Endothelial cell of umbilical vein (primary cell): ENCODE measurements around the gene ZNF106. TPM values are rescaled to one million over a fixed set of nuclear protein-coding genes. Genes with fewer than 3 reads are reported as not detected.

Source experiments
- BruUV-seq: library from RNA; stranded (reverse); fragments of 400-500 nt; replicated peaks from 2 replicates; lab custom pipeline; 2021; lab: Mats Ljungman, UMichigan
- CTCF ChIA-PET: fragments of 300-600, 350-600 bp; sonication (Branson Sonifier 250); formaldehyde crosslinking; loops from one replicate; lab custom pipeline; 2021; ENCODE audit warnings: antibody characterized with exemption, inconsistent platforms; lab: Charles Lee
- POLR2A ChIA-PET: fragments of 300-600, 350-600 bp; sonication (Branson Sonifier 250); formaldehyde crosslinking; loops from one replicate; lab custom pipeline; 2021; ENCODE audit warnings: antibody characterized with exemption, inconsistent platforms; lab: Charles Lee
- DNase-seq: peaks from one replicate; pipeline ENCODE4 v3.0.0-alpha.2; 2011; ENCODE audit warnings: low read depth, low spot score
- FAIRE-seq: peaks from 2 replicates; lab custom pipeline; 2011; peaks lifted over from hg19 to GRCh38; lab: Jason Lieb, UNC
- H2AFZ ChIP-seq: 2 replicates; pipeline ENCODE4 v1.6.0; 2012; ENCODE audit warnings: low read depth, low read length, control low read depth, inconsistent platforms
- H3K27ac ChIP-seq: 2 replicates; pipeline ENCODE4 v1.5.1; 2011; ENCODE audit warnings: low read depth, mild to moderate bottlenecking, control low read depth, low read length, moderate library complexity; ENCODE audit not compliant: insufficient read depth
- H3K27me3 ChIP-seq, 2 experiments: 2 replicates each; pipeline versions ENCODE4 v1.6.0 to v1.6.1; 2011; ENCODE audit warnings: low read length in 2 of 2, mixed read lengths in 1 of 2; ENCODE audit not compliant: control insufficient read depth in 2 of 2, insufficient read depth in 2 of 2
- H3K36me3 ChIP-seq, 2 experiments: 2 replicates in 1 of 2; 3 replicates in 1 of 2; pipeline ENCODE4 v1.5.1; 2011; ENCODE audit warnings: low read length in 2 of 2, mild to moderate bottlenecking in 1 of 2, moderate library complexity in 1 of 2; ENCODE audit not compliant: control insufficient read depth in 2 of 2, insufficient read depth in 2 of 2; ENCODE audit errors: extremely low read depth in 1 of 2
- H3K4me1 ChIP-seq: 3 replicates; pipeline ENCODE4 v1.5.1; 2011; ENCODE audit warnings: mild to moderate bottlenecking, low read length; ENCODE audit not compliant: control insufficient read depth, insufficient read depth; ENCODE audit errors: extremely low read depth
- H3K4me2 ChIP-seq: 2 replicates; pipeline ENCODE4 v1.6.1; 2011; ENCODE audit warnings: low read length, control low read depth, mixed read lengths; ENCODE audit not compliant: insufficient read depth
- H3K4me3 ChIP-seq, 3 experiments: fragments of 200-600 bp in 1 of 3; sonication (generic), shearing (Covaris generic) in 1 of 3; replicated peaks in 1 of 3; 2 replicates each; pipeline ENCODE4 v1.5.1; 2011 to 2016; ENCODE audit warnings: control low read depth in 3 of 3, low read length in 3 of 3, mild to moderate bottlenecking in 2 of 3, inconsistent platforms in 1 of 3, low read depth in 1 of 3, moderate library complexity in 1 of 3; ENCODE audit not compliant: insufficient read depth in 1 of 3
- H3K79me2 ChIP-seq: 2 replicates; pipeline ENCODE4 v1.6.0; 2012; ENCODE audit warnings: low read length, inconsistent platforms; ENCODE audit not compliant: control insufficient read depth, insufficient read depth
- H3K9ac ChIP-seq: replicated peaks from 2 replicates; pipeline ENCODE3; 2011; ENCODE audit warnings: low read length, control low read depth; ENCODE audit not compliant: insufficient read depth; ENCODE audit errors: extremely low read depth
- H3K9me1 ChIP-seq: replicated peaks from 3 replicates; pipeline ENCODE4 v1.6.0; 2011; ENCODE audit warnings: mild to moderate bottlenecking, low read length; ENCODE audit not compliant: control insufficient read depth, insufficient read depth; ENCODE audit errors: extremely low read depth
- H3K9me3 ChIP-seq: replicated peaks from 2 replicates; pipeline ENCODE4 v1.5.1; 2012; ENCODE audit warnings: low read length, inconsistent platforms; ENCODE audit not compliant: control insufficient read depth, insufficient read depth
- H4K20me1 ChIP-seq: replicated peaks from 2 replicates; pipeline ENCODE3; 2011; ENCODE audit warnings: mild to moderate bottlenecking, low read length; ENCODE audit not compliant: control insufficient read depth, insufficient read depth; ENCODE audit errors: extremely low read depth
- CTCF ChIP-seq, 2 donors: IDR thresholded peaks; 1 replicate in 1 of 2; 2 replicates in 1 of 2; pipeline ENCODE4 v1.5.1; 2011; ENCODE audit warnings: low read length in 2 of 2, mild to moderate bottlenecking in 2 of 2, moderate library complexity in 2 of 2, control low read depth in 1 of 2, inconsistent platforms in 1 of 2, low read depth in 1 of 2; ENCODE audit not compliant: insufficient read depth in 1 of 2; ENCODE audit errors: extremely low read depth in 1 of 2
- EZH2 ChIP-seq: IDR thresholded peaks from 2 replicates; pipeline ENCODE4 v1.6.1; 2012; ENCODE audit warnings: borderline replicate concordance, low read depth, mild to moderate bottlenecking, moderate library complexity, low read length, inconsistent platforms; ENCODE audit not compliant: severe bottlenecking
- FOS ChIP-seq: IDR thresholded peaks from 2 replicates; pipeline ENCODE4 v1.6.1; 2011; ENCODE audit warnings: mild to moderate bottlenecking, low read length, moderate library complexity, borderline replicate concordance; ENCODE audit not compliant: insufficient read depth
- GATA2 ChIP-seq: IDR thresholded peaks from 2 replicates; pipeline ENCODE4 v1.7.0; 2011; ENCODE audit warnings: low read depth, mild to moderate bottlenecking, moderate library complexity, mixed read lengths, low read length; ENCODE audit not compliant: insufficient read length, insufficient read depth
- JUN ChIP-seq: IDR thresholded peaks from 2 replicates; pipeline ENCODE4 v1.6.1; 2011; ENCODE audit warnings: borderline replicate concordance, low read depth; ENCODE audit not compliant: insufficient read length, insufficient read depth
- MAX ChIP-seq: IDR thresholded peaks from 2 replicates; pipeline ENCODE4 v1.6.1; 2011; ENCODE audit not compliant: insufficient read depth, insufficient read length
- MYC ChIP-seq: IDR thresholded peaks from one replicate; pipeline ENCODE4 v1.6.1; 2011; ENCODE audit warnings: mild to moderate bottlenecking, low read depth, low read length
- POLR2A ChIP-seq: IDR thresholded peaks from 2 replicates; pipeline ENCODE4 v1.6.1; 2012; ENCODE audit warnings: low read depth, mild to moderate bottlenecking, control low read depth, low read length
- POLR2AphosphoS5 ChIP-seq: IDR thresholded peaks from 2 replicates; pipeline ENCODE4 v1.6.1; 2012; ENCODE audit warnings: low read depth, mild to moderate bottlenecking, control low read depth, low read length, moderate library complexity; ENCODE audit not compliant: insufficient read depth
- dilution Hi-C: fragments of 300-500 bp; cut with MboI; formaldehyde crosslinking; loops from one replicate; pipeline ENCODE4 v1.15.0; 2019; ENCODE audit warnings: low sequenced_read_pairs; ENCODE audit not compliant: extremely low pct_ligation_motif_present
- intact Hi-C: fragments of 100-400 bp; cut with micrococcal nuclease; formaldehyde crosslinking; loops from one replicate; pipeline ENCODE4 v1.10.0; 2022
- polyA plus RNA-seq, 4 experiments: library from polyadenylated mRNA; depleted of rRNA in 3 of 4; stranded (reverse) in 3 of 4; unstranded in 1 of 4; fragments of >200 nt; gene quantifications; 2 replicates each; pipeline versions ENCODE4 v1.2.1 to v1.2.3, GENCODE V29; 2011 to 2012; ENCODE audit warnings: missing spikeins in 1 of 4
- small RNA-seq: library from RNA; depleted of rRNA; stranded (forward); fragments of <200 nt; gene quantifications from one replicate; pipeline ENCODE3, GENCODE V24; 2012; ENCODE audit warnings: low replicate concordance, low read depth; ENCODE audit not compliant: insufficient read depth, insufficient read length
- total RNA-seq: library from RNA; stranded (reverse); gene quantifications from 2 replicates; pipeline ENCODE4 v1.2.3, GENCODE V29; 2021

The ZNF106 gene
- total and polyA plus RNA-seq, 2 donors (not counting 3 experiments of a cell fraction or from before 2014, with no cell fraction given), result 18.9 to 53.5 TPM

- POLR2A ChIA-PET, result no interaction called here
- DNase-seq, result no peak
- Histone ChIP-seq H3K9ac (no peak overlapping the region), H4K20me1 (no peaks in the 10 kb centered on the region), H3K36me3 (no peaks in the 10 kb centered on the region), H3K4me2 (no peak overlapping the region), H3K9me1 (no peaks in the 10 kb centered on the region), H3K9me3 (no peaks in the 10 kb centered on the region), H3K4me1 (no peaks in the 10 kb centered on the region), H3K79me2 (no peaks in the 10 kb centered on the region), H3K27ac (no peak overlapping the region), H3K27me3 (peaks cover 0 to 3% of the 10 kb centered on the region in 2 experiments), H3K4me3 (no peak overlapping the region), H2AFZ (no peak overlapping the region)
- dilution Hi-C loops (no loop called here), intact Hi-C loops (no loop called here)
- CTCF ChIA-PET, result no interaction called here
- no peak for FAIRE-seq
- BruUV-seq, result no TSS peak
- TF ChIP-seq POLR2AphosphoS5 (no peak), CTCF (IDR thresholded peaks at IDR 0.05; ENCODE audit: extremely low read depth in 1 of 2, insufficient read depth in 1 of 2, low read depth in 1 of 2, low read length in 2 of 2) (no peak), MYC (no peak), JUN (no peak), GATA2 (no peak), POLR2A (no peak), FOS (no peak), EZH2 (no peak), MAX (no peak)
Measured at GRCh38 chr15:42363487-42363886, 127.5 kb downstream of the ZNF106 start.

Small RNA genes within 50 kb of the gene (small RNA-seq; reads per million reads assigned to genes)
- not detected for gene RNU6-188P

Other genes with a start within 250 kb of the ZNF106 start
- 17.8 and 20.0 TPM in 2 replicates for gene GANC, start 217.9 kb downstream of the ZNF106 start, total RNA-seq
- gene GANC, start 217.9 kb downstream of the ZNF106 start, polyA plus RNA-seq, result 8.5 and 8.7 TPM in 2 replicates
- gene TMEM87A, start 217.7 kb downstream of the ZNF106 start, total RNA-seq, result 41.1 and 45.5 TPM in 2 replicates
- gene TMEM87A, start 217.7 kb downstream of the ZNF106 start, polyA plus RNA-seq, result 17.7 and 22.3 TPM in 2 replicates
- gene CAPN3, start 131.6 kb downstream of the ZNF106 start, total RNA-seq, result 0.51 and 2.2 TPM in 2 replicates
- gene CAPN3, start 131.6 kb downstream of the ZNF106 start, polyA plus RNA-seq, result 3.7 and 3.9 TPM in 2 replicates
- gene SNAP23, start 4.5 kb upstream of the ZNF106 start, total RNA-seq, result 126 and 141 TPM in 2 replicates
- 56.5 and 152 TPM in 2 replicates for gene SNAP23, start 4.5 kb upstream of the ZNF106 start, polyA plus RNA-seq
- gene LRRC57, start 57.7 kb upstream of the ZNF106 start, total RNA-seq, result 32.8 and 39.2 TPM in 2 replicates
- gene LRRC57, start 57.7 kb upstream of the ZNF106 start, polyA plus RNA-seq, result 11.2 and 13.4 TPM in 2 replicates
- gene HAUS2, start 57.7 kb upstream of the ZNF106 start, total RNA-seq, result 33.5 and 37.8 TPM in 2 replicates
- 9.9 and 12.6 TPM in 2 replicates for gene HAUS2, start 57.7 kb upstream of the ZNF106 start, polyA plus RNA-seq
- 17.2 and 17.5 TPM in 2 replicates for gene STARD9, start 84.5 kb upstream of the ZNF106 start, total RNA-seq
- 3.7 and 4.6 TPM in 2 replicates for gene STARD9, start 84.5 kb upstream of the ZNF106 start, polyA plus RNA-seq
- 23.4 and 25.9 TPM in 2 replicates for gene CDAN1, start 246.0 kb upstream of the ZNF106 start, total RNA-seq
- gene CDAN1, start 246.0 kb upstream of the ZNF106 start, polyA plus RNA-seq, result 6.5 and 7.2 TPM in 2 replicates